ENCODE data around the gene SUPT6H. TPM values are rescaled to one million over a fixed set of nuclear protein-coding genes. Genes with fewer than 3 reads are reported as not detected.

SUPT6H gene
- polyA plus RNA-seq, 1 donor from 2014 or later: 19.0 TPM

DNA sequence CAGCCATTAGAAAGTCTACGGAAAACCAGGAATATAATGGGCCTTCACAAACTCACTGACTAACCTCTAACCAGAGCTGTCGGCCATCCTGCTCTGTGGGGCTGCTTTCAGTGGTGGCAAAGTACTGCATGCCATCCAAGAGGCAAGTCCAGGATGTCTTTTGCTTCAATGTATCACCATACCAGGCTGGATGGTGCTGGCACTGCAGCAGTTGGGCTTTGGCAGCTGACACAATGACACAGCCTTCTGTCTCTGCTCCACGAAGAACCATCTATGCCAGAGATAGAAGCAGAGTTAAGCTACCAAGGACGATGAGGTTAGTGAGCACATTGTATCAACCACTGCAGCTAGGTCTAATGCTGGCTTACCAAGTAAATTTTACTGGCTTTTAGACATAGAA lies 38.3 kb upstream of the SUPT6H start:
- Histone ChIP-seq H3K4me2 (ENCODE audit: low read length) (no peak overlapping the region), H3K9me3 (ENCODE audit: low read length) (no peaks in the 10 kb centered on the region), H2AFZ (ENCODE audit: low read depth, low read length) (no peak overlapping the region), H3K27ac (ENCODE audit: low read length) (no peak overlapping the region), H3K9ac (ENCODE audit: low read length) (no peak overlapping the region), H3K36me3 (ENCODE audit: insufficient read depth, low read length) (peaks cover 5% of the 10 kb centered on the region), H3K9me2 (ENCODE audit: insufficient read depth, low read length) (no peaks in the 10 kb centered on the region), H3K27me3 (ENCODE audit: insufficient read depth, low read depth, low read length) (no peaks in the 10 kb centered on the region), H3F3A (ENCODE audit: insufficient read depth, low read length, poor library complexity, severe bottlenecking) (no peaks in the 10 kb centered on the region), H4K20me1 (ENCODE audit: insufficient read depth) (no peaks in the 10 kb centered on the region), H3K79me2 (replicated peaks; ENCODE audit: insufficient read depth, low read length) (no peaks in the 10 kb centered on the region), H3K4me3 (ENCODE audit: low read length) (no peak overlapping the region)
- TF ChIP-seq SMC3 (conservative IDR thresholded peaks at IDR 0.05; ENCODE audit: poor library complexity) (no peak), RAD21 (conservative IDR thresholded peaks at IDR 0.05) (no peak), TAF1 (IDR thresholded peaks at IDR 0.05; ENCODE audit: low read depth) (no peak), EP300 (conservative IDR thresholded peaks at IDR 0.05; ENCODE audit: poor library complexity, severe bottlenecking) (no peak)
- TF ChIP-seq, protein P1, sequence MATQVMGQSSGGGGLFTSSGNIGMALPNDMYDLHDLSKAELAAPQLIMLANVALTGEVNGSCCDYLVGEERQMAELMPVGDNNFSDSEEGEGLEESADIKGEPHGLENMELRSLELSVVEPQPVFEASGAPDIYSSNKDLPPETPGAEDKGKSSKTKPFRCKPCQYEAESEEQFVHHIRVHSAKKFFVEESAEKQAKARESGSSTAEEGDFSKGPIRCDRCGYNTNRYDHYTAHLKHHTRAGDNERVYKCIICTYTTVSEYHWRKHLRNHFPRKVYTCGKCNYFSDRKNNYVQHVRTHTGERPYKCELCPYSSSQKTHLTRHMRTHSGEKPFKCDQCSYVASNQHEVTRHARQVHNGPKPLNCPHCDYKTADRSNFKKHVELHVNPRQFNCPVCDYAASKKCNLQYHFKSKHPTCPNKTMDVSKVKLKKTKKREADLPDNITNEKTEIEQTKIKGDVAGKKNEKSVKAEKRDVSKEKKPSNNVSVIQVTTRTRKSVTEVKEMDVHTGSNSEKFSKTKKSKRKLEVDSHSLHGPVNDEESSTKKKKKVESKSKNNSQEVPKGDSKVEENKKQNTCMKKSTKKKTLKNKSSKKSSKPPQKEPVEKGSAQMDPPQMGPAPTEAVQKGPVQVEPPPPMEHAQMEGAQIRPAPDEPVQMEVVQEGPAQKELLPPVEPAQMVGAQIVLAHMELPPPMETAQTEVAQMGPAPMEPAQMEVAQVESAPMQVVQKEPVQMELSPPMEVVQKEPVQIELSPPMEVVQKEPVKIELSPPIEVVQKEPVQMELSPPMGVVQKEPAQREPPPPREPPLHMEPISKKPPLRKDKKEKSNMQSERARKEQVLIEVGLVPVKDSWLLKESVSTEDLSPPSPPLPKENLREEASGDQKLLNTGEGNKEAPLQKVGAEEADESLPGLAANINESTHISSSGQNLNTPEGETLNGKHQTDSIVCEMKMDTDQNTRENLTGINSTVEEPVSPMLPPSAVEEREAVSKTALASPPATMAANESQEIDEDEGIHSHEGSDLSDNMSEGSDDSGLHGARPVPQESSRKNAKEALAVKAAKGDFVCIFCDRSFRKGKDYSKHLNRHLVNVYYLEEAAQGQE (IDR thresholded peaks at IDR 0.05; ENCODE audit: borderline replicate concordance): no peak

GRCh38 chr17:28624148-28624547 lies 37.9 kb upstream of the SUPT6H start:
- peaks cover 5% of the 10 kb centered on the region for H3K36me3 ChIP-seq (ENCODE audit: insufficient read depth, low read length)
- H3K9me2 ChIP-seq (ENCODE audit: insufficient read depth, low read length): no peaks in the 10 kb centered on the region
- no peak overlapping the region for H3K4me3 ChIP-seq (ENCODE audit: low read length)

More at GRCh38 chr17:28624148-28624547, 37.9 kb upstream of the SUPT6H start:
- Histone ChIP-seq H3K79me2 (replicated peaks; ENCODE audit: insufficient read depth, low read length) (no peaks in the 10 kb centered on the region), H3K9ac (ENCODE audit: low read length) (no peak overlapping the region), H3K27me3 (ENCODE audit: insufficient read depth, low read depth, low read length) (no peaks in the 10 kb centered on the region), H4K20me1 (ENCODE audit: insufficient read depth) (no peaks in the 10 kb centered on the region), H3K27ac (ENCODE audit: low read length) (no peak overlapping the region), H2AFZ (ENCODE audit: low read depth, low read length) (no peak overlapping the region), H3K9me3 (ENCODE audit: low read length) (no peaks in the 10 kb centered on the region), H3K4me2 (ENCODE audit: low read length) (no peak overlapping the region), H3F3A (ENCODE audit: insufficient read depth, low read length, poor library complexity, severe bottlenecking) (no peaks in the 10 kb centered on the region)
- TF ChIP-seq RAD21 (conservative IDR thresholded peaks at IDR 0.05) (no peak), TAF1 (IDR thresholded peaks at IDR 0.05; ENCODE audit: low read depth) (no peak), EZH2 (IDR thresholded peaks at IDR 0.05; ENCODE audit: borderline replicate concordance, insufficient read depth, low read length, poor library complexity, severe bottlenecking) (no peak), MXI1 (conservative IDR thresholded peaks at IDR 0.05; ENCODE audit: poor library complexity, severe bottlenecking) (no peak), POLR2AphosphoS5 (IDR thresholded peaks at IDR 0.05) (no peak), EP300 (conservative IDR thresholded peaks at IDR 0.05; ENCODE audit: poor library complexity, severe bottlenecking) (no peak), CTCF (IDR thresholded peaks at IDR 0.05; ENCODE audit: poor library complexity, severe bottlenecking) (no peak), SMC3 (conservative IDR thresholded peaks at IDR 0.05; ENCODE audit: poor library complexity) (no peak)
- TF ChIP-seq, protein P1 (IDR thresholded peaks at IDR 0.05; ENCODE audit: borderline replicate concordance): no peak
